Activated CD4-positive, alpha-beta T cell treated with anti-CD3 and anti-CD28 coated beads, Interleukin-2, amount 10 ng/mL, durations not matched to agents 24 days and 14 days (primary cell): ENCODE measurements around the gene MBD5. TPM values are rescaled to one million over a fixed set of nuclear protein-coding genes. Genes with fewer than 3 reads are reported as not detected.

Experiments used
- DNase-seq: peaks from one replicate; pipeline ENCODE4 v3.0.0; 2022
- H3K27ac Mint-ChIP-seq: one replicate; pipeline ENCODE4 v1.8.0; 2022; ENCODE audit warnings: mild to moderate bottlenecking, mixed read lengths
- H3K27me3 Mint-ChIP-seq: one replicate; pipeline ENCODE4 v1.8.0; 2022; ENCODE audit warnings: mixed read lengths
- H3K36me3 Mint-ChIP-seq: one replicate; pipeline ENCODE4 v1.8.0; 2022; ENCODE audit warnings: low read depth, mild to moderate bottlenecking, mixed read lengths
- H3K4me1 Mint-ChIP-seq: one replicate; pipeline ENCODE4 v1.8.0; 2021; ENCODE audit warnings: mixed read lengths
- H3K4me3 Mint-ChIP-seq: one replicate; pipeline ENCODE4 v1.8.0; 2022; ENCODE audit warnings: mild to moderate bottlenecking, moderate library complexity, mixed read lengths
- H3K9me3 Mint-ChIP-seq: one replicate; pipeline ENCODE4 v1.8.0; 2021; ENCODE audit warnings: mixed read lengths
- intact Hi-C: fragments of 100-400 bp; cut with micrococcal nuclease; formaldehyde crosslinking; loops from one replicate; pipeline ENCODE4 v1.15.1; 2023
- total RNA-seq: library from RNA; stranded (reverse); gene quantifications from 2 replicates; pipeline ENCODE4 v1.2.3, GENCODE V29; 2022

The MBD5 gene
- total RNA-seq, 1 donor from 2014 or later = 24.6 TPM

DNA sequence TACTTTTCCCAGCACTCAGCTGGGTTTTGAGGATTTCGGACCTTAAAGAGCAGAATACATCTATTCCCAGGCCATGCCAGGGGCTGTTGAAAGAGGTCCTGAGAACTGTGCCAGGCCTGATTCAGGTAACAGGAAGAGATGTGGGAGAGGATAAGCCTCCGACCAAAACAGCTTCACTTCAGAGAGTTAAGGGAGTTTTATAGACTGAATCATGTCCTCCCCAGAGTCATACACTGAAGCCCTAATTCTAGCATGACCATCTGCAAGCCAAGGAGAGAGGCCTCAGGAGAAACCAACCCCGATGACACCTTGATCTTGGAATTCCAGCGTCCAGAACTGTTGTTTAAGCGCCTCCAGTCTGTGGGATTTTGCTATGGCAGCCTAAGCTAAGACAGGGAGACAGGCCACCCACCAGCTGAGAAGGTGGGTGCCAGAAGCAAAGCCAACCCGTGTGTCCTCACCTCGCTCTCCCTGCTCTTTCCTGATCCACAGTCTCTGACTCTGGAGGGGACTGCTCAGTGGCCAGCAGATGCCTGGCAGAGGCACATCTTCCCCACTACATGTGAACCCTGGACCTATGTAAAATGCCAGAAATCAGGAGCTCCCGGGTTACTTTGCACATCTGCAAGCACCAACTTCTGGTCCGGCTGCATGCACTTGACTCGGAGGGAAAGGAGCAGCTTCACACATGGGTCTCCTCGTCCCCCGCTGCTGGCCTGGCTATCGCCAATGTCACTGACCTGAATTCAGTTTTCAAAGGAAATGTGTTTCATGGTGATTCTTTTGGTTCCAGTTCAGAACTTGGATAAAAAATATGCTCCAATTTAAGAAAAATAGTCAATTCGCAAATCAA is 506.8 kb downstream of the MBD5 start:
- intact Hi-C loops = loop anchor here (1.0 to 10.0 kb wide), 6 partner anchors 76 to 1233 kb away; partner anchors contain the start of gene ACVR2A
- H3K27me3 Mint-ChIP-seq = no peaks in the 10 kb centered on the region

DNA sequence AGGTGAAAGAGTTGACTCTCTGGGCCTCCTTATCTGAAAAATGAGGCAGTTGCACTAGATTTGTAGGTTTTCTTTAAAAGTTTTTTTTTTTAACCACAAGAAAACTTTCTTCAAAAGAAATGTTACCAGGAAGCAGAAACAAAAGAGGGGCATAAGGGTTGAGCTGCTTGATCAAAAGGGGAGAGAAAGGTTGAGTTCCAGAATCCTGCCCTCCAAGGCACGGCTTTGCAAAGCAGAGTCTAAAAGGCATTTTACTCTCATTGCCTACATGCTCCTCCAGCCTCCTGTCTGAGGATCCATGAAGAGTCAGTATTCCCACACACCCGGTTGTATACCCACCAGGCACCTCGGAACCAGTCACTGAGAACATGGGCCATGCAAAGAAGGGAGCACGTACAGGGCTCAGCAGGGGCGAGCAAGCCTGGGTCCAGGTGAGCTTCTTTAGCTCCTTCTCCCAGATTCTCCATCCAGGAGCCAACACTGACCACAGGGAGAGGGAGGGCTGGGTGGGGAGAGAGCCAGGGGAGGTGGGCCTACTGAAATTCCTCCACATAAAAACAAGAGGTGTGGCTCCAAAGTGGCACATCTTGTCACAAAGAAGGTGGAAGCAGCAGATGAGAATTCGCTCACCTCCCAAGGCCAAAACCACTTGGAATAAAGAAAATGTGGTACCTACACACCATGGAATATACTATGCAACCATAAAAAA is 507.6 kb downstream of the MBD5 start:
- Mint-ChIP-seq H3K4me1 (peaks cover 71% of the 10 kb centered on the region), H3K27ac (peak overlapping the region; percentile 90), H3K27me3 (no peaks in the 10 kb centered on the region), H3K36me3 (peaks cover 1% of the 10 kb centered on the region), H3K9me3 (peaks cover 4% of the 10 kb centered on the region), H3K4me3 (peak overlapping the region; percentile 78)
- DNase-seq = peak; percentile 78
- intact Hi-C loops = loop anchor here (1.0 to 10.0 kb wide), 6 partner anchors 75 to 1234 kb away; partner anchors contain the start of gene ACVR2A

More for the DNA sequence above, 506.8 kb downstream of the MBD5 start:
- H3K36me3 Mint-ChIP-seq = peaks cover 1% of the 10 kb centered on the region
- peak overlapping the region; percentile 78 for H3K4me3 Mint-ChIP-seq
- H3K9me3 Mint-ChIP-seq = peaks cover 4% of the 10 kb centered on the region
- H3K4me1 Mint-ChIP-seq = peaks cover 73% of the 10 kb centered on the region
- peak overlapping the region; percentile 90 for H3K27ac Mint-ChIP-seq
- peak; percentile 76 for DNase-seq

DNA sequence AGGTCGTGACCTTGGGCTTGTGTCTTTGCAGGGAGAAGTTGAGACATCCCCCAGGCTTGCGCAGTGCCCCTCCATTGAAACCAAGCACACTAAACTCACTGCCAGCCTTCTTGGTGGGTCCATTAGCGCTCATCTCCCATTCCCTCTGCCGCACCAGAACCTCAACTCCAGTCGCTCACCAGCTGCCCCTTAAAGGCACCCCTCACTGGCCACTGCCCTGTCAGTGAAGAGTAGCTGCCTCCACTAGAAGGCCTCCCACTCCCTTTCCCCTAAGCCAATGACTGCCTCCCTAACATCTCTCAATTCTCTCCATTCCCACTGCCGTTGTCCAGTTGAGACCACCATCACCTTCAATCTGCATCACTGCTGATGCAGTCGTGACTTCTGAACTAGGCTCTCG is 508.9 kb downstream of the MBD5 start:
- DNase-seq = no peak
- peaks cover 4% of the 10 kb centered on the region for H3K9me3 Mint-ChIP-seq
- peak overlapping the region; percentile 24 for H3K4me3 Mint-ChIP-seq
- peaks cover 64% of the 10 kb centered on the region for H3K4me1 Mint-ChIP-seq
- peaks cover 1% of the 10 kb centered on the region for H3K36me3 Mint-ChIP-seq
- intact Hi-C loops = loop anchor here (5.0 to 10.0 kb wide), 4 partner anchors 283 to 1235 kb away; partner anchors contain the start of gene ACVR2A
- H3K27me3 Mint-ChIP-seq = no peaks in the 10 kb centered on the region
- no peak overlapping the region for H3K27ac Mint-ChIP-seq

DNA sequence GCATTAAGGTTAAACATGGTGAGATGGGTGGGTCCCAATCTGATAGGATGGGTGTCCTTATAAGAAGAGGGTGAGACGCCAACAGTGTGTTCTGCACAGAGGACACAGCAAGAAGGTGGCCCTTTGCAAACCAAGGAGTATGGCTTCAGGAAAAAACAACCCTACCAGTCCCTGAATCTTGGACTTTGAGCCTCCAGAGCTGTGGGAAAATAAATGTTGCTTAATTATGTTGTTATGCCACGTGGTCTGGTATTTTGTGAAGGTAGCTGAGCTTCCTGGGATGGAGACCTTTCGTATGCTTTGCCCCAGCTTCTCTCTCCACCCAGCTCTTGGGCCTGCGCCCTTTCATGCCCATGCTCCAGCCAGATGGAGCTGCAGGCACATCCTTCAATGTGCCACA is 509.5 kb downstream of the MBD5 start:
- DNase-seq = no peak
- Mint-ChIP-seq H3K27me3 (no peaks in the 10 kb centered on the region), H3K4me1 (peaks cover 62% of the 10 kb centered on the region), H3K4me3 (no peak overlapping the region), H3K27ac (no peak overlapping the region), H3K36me3 (peaks cover 1% of the 10 kb centered on the region), H3K9me3 (peaks cover 4% of the 10 kb centered on the region)
- intact Hi-C loops = no loop called here

DNA sequence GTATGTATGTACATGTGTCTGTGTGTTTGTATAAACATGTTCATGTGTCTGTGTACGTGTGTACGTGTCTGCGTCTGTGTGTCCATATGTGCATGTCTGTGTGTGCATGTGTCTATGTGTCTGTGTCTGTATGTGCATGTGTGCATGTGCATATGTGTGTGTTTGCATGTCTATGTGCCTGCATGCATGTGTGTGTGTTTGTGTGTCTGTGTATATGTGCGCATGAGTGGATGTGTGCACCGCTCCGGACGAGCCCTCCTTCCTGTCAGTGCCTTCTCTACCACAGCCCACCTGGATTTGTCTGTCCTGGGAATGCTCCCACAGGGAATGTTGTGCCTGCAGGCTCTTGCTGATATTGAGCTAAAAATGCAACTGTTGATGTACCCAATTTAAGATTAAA is 510.3 kb downstream of the MBD5 start:
- Mint-ChIP-seq H3K4me1 (peaks cover 59% of the 10 kb centered on the region), H3K36me3 (no peaks in the 10 kb centered on the region), H3K27me3 (no peaks in the 10 kb centered on the region), H3K4me3 (no peak overlapping the region), H3K27ac (no peak overlapping the region), H3K9me3 (no peaks in the 10 kb centered on the region)
- no peak for DNase-seq
- intact Hi-C loops = no loop called here

DNA sequence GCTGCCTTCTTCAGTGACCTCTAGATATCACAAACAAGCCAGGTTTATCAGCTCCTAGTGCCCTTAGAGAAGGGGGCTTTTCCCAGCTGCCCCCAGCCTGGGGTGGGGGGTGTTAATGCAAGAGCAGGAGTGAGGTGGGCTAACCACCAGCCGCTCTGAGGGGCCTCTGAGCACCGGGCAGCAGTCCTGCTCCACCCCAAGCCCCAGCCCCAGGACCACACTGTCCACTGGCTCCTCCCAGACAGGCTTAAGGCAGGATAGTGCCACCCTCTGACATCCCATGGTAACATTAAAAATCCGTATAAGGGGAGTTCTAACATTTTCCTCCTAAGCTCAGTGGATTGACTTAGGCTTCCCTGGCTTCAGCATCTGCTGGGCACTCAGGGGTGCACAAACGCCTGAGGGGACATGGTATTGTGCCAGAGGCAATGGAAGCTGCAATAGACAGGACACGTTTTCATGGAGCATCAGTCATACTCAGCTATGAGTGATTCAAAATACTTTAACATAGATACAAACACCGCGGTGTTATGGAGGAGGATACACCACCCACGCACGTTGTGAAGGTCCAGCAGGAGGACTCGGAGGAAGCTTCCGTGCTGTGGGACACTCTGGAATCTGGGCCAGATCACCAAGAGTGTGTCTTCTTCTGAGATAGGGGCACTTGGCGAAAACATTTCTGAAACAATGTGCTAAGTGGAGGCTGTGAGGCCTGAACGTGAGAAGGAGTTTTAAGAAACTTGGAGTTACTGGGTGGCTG is 511.0 kb downstream of the MBD5 start:
- H3K36me3 Mint-ChIP-seq = no peaks in the 10 kb centered on the region
- intact Hi-C loops = no loop called here
- H3K27ac Mint-ChIP-seq = no peak overlapping the region
- H3K4me3 Mint-ChIP-seq = no peak overlapping the region
- no peaks in the 10 kb centered on the region for H3K27me3 Mint-ChIP-seq
- peaks cover 55% of the 10 kb centered on the region for H3K4me1 Mint-ChIP-seq
- DNase-seq = no peak
- no peaks in the 10 kb centered on the region for H3K9me3 Mint-ChIP-seq

DNA sequence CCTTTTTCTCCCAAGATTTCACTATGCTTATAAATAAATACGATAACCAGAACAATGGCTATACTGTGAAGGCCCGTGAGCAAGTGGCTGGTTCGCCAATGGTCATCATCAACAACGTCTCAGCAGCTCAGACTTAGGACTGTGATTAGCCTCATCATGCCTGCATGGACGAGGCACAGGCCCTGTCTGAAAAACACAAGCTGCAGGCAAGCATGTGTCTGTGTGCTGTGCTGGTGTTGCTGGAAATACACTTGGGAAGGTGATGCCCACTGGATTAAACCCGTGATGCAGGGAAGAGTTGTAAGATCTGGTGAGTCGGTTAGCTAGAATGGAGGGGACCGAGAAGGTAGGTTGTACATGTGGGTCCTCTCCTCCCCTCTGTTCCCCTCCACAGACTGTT is 512.1 kb downstream of the MBD5 start:
- intact Hi-C loops = no loop called here
- Mint-ChIP-seq H3K27ac (no peak overlapping the region), H3K36me3 (no peaks in the 10 kb centered on the region), H3K4me3 (no peak overlapping the region), H3K4me1 (peaks cover 47% of the 10 kb centered on the region), H3K9me3 (no peaks in the 10 kb centered on the region), H3K27me3 (no peaks in the 10 kb centered on the region)
- DNase-seq = no peak

DNA sequence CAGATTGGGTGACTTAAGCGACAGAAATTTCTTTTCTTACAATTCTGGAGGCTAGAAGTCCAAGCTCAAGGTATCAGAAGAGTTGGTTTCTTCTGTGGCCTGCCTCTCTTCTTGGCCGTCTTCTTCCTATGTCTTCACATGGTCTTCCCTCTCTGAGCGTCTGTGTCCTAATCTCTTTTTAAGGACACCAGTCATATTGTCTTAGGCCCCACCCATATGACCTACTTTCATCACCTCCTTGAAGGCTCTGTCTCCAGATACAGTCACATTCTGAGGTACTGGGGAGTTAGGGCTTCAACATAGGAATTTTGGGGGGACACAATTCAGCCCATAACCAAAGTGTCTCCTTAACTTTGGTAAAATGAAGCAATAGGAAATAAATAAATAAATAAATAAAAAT is 512.8 kb downstream of the MBD5 start:
- no peak overlapping the region for H3K4me3 Mint-ChIP-seq
- peaks cover 45% of the 10 kb centered on the region for H3K4me1 Mint-ChIP-seq
- H3K27ac Mint-ChIP-seq = no peak overlapping the region
- DNase-seq = no peak
- H3K36me3 Mint-ChIP-seq = no peaks in the 10 kb centered on the region
- intact Hi-C loops = no loop called here
- no peaks in the 10 kb centered on the region for H3K9me3 Mint-ChIP-seq
- H3K27me3 Mint-ChIP-seq = no peaks in the 10 kb centered on the region

DNA sequence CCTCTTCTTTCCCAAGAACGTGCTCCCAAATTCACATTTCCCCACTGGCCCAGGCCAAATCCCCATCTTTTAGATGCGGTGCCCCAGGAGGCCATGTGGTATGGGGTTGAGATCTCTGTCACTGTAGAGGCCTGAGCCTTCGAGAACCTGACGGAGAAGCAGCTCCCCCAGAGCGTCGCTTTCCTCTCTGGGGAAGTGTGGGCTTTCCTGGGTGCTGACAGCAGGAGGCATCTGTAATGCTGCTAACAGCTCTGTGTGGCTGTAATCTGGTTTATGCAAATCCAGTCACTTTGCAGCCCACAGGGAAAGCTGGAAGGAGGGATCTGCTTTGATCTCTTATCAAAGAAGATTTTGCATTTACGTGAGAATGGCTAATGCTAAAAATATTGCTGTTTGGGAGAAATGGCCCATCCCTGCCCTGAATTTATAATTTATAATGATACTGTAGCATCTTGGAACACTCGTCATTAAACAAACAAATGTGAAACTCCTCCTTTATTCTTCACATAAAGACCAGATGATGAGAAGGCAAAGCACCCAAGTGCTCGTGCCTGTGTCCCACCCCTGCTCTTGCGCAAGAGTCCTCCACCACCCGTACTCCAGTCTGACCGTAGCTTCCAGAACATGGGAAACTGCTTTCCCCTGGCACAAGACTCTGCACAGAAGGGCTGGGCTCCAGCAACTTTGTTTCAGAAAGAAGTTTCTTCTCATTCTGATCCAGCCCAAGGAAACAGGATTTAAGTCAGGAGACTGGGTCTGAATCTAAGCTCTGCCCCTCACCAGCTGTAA is 513.7 kb downstream of the MBD5 start:
- Mint-ChIP-seq H3K4me1 (peaks cover 43% of the 10 kb centered on the region), H3K4me3 (no peak overlapping the region), H3K36me3 (no peaks in the 10 kb centered on the region), H3K9me3 (no peaks in the 10 kb centered on the region), H3K27ac (no peak overlapping the region), H3K27me3 (no peaks in the 10 kb centered on the region)
- intact Hi-C loops = no loop called here
- no peak for DNase-seq

DNA sequence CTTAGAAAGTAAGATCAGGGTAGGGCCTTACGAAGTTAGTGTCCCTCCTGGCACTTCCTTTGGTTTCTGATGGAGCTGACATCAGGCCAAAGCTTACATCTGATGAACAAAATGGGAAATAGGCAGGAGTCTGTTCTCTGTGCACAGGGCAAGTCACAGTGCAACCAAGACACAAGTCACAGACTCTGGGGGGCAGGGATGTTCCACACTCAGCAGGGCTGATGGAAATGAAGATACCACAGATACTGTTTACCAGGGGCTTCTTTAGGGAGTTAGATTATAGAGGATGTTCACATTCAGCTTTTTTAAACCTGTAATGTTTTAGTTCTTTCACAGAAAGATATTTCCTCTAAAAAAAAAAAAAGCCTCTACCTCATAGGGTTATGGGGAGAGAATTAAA is 517.5 kb downstream of the MBD5 start:
- no peaks in the 10 kb centered on the region for H3K27me3 Mint-ChIP-seq
- peaks cover 3% of the 10 kb centered on the region for H3K36me3 Mint-ChIP-seq
- no peak for DNase-seq
- no peak overlapping the region for H3K27ac Mint-ChIP-seq
- H3K4me1 Mint-ChIP-seq = peaks cover 42% of the 10 kb centered on the region
- intact Hi-C loops = no loop called here
- peaks cover 6% of the 10 kb centered on the region for H3K9me3 Mint-ChIP-seq
- no peak overlapping the region for H3K4me3 Mint-ChIP-seq

DNA sequence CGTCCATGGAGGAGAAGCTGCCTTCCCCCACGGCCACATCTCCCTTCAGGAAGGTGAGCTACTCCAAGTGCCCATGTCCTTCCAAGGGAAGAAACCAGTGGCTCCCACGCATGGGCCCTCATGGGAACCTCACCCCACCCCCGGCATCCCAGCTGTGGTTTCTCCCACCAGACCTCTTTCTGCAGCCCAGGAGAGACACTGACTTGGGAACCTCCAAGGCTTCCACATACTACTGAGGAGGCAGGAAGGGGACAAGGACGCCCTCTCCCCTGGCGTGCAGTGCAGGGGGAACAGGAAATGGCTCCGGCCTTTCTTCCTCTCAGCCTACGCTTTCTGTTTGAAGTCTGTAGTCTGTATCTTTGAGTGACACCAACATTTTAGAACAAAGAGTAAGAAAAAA is 519.1 kb downstream of the MBD5 start:
- peaks cover 4% of the 10 kb centered on the region for H3K36me3 Mint-ChIP-seq
- H3K4me3 Mint-ChIP-seq = peak overlapping the region; percentile 55
- H3K27me3 Mint-ChIP-seq = no peaks in the 10 kb centered on the region
- peak; percentile 83 for DNase-seq
- intact Hi-C loops = loop anchor here (1.0 kb wide), 1 partner anchor 16 kb away; no protein-coding TSS in a partner anchor
- peaks cover 11% of the 10 kb centered on the region for H3K9me3 Mint-ChIP-seq
- H3K27ac Mint-ChIP-seq = peak overlapping the region; percentile 82
- peaks cover 52% of the 10 kb centered on the region for H3K4me1 Mint-ChIP-seq

DNA sequence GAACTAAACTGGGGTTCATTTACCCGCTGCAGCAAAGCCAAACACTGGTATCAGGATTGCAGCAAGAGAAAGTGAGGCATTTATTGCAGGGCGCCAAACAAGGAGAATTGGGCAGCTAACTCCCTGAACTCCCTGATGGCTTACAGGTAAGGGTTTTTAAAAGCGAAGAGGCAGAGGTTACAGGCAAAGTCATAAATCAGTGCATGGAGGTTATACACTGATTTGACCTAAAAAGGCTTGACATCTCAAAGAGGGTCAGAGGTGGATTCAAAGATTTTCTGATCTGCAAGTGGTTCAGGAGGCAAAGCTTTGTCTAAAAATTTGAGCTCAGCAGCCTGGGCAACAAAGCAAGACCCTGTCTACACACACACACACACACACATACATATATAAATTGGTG is 520.9 kb downstream of the MBD5 start:
- no peak overlapping the region for H3K4me3 Mint-ChIP-seq
- peaks cover 11% of the 10 kb centered on the region for H3K9me3 Mint-ChIP-seq
- H3K36me3 Mint-ChIP-seq = peaks cover 4% of the 10 kb centered on the region
- no peaks in the 10 kb centered on the region for H3K27me3 Mint-ChIP-seq
- intact Hi-C loops = no loop called here
- DNase-seq = no peak
- peaks cover 62% of the 10 kb centered on the region for H3K4me1 Mint-ChIP-seq
- peak overlapping the region; percentile 67 for H3K27ac Mint-ChIP-seq

DNA sequence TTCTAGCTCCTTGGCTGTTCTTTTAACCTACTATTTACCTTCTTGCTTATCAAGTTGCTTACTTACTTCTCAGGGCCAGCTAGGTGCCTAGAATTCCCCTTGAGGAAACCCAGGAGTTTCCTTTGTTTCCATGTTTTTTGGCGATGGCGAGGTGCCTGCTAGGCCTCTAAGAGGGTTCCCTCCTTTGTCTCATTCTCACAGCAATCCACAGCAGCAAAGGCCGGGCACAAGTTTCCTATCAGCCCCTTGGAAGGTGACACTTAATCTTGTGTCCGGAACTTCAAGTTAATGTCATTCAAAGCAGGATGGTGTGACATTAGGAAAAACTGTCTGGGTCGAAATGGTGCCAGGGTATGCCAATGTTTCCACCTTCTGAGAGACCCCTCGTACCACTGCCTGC is 521.7 kb downstream of the MBD5 start:
- peaks cover 66% of the 10 kb centered on the region for H3K4me1 Mint-ChIP-seq
- H3K27ac Mint-ChIP-seq = no peak overlapping the region
- peaks cover 4% of the 10 kb centered on the region for H3K36me3 Mint-ChIP-seq
- no peaks in the 10 kb centered on the region for H3K27me3 Mint-ChIP-seq
- peaks cover 11% of the 10 kb centered on the region for H3K9me3 Mint-ChIP-seq
- no peak for DNase-seq
- intact Hi-C loops = no loop called here
- no peak overlapping the region for H3K4me3 Mint-ChIP-seq
